ENCODE measurements around the gene ZBTB21.

The ZBTB21 gene

DNA sequence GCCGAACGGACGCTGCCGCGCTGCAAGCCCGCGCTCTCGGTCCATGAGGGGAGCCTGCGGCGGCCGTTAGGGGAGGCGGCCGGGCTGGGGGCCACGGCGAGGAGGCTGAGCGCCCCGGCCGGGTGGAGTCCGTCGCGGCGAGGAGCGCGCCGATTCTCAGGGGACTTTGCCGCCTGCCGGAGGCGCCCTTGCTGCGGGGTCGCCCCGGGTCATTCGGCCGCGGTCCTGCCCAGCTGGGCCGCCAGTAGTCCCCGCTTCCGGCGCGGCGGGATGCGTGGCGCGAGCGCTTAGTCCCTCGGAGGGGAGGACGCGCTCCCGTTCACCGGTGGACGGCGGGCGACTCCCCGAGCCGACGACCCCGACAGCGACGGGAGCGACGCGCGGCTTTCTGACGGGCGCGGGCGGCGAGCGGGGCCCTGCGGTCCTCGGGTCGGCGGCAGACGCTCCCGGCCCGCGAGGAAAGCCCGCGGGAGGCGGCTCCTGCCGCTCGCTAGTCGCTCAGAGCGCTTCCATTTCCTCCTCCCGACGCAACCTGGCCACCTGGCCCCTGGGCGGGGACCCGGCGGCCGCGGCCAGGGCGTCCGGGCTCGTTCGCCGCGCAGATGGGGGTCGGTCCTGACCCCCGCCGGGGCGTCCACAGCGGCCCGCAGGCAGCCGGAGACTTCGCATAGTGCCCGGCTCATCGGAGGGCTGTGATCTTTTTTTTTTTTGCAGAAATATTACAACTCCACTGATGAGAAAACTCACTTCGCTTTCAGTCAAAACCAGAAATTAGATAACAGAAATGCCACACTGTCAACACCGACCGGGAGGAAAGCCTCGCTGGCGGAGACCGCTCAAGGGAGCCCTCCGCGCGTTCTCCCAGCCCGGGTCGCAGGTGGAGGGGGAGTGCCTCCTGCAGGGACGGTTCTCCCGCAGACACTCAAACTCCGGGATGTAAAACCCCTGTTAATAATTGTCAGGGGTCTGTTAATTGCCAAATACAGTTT lies 641 bp upstream of the ZBTB21 start:
- H3K4me3 ChIP-seq (ENCODE audit: low read depth in 1 of 2, low read length in 2 of 2) = peak overlapping the region; percentile 65 to 75
- peaks cover 6 to 9% of the 10 kb centered on the region in 2 donors for H3K4me1 ChIP-seq (ENCODE audit: control insufficient read depth in 1 of 2, insufficient read depth in 2 of 2, low read length in 2 of 2)
- H3K27me3 ChIP-seq (ENCODE audit: control insufficient read depth in 1 of 2, insufficient read depth in 2 of 2, low read length in 2 of 2) = no peaks in the 10 kb centered on the region
- no peaks in the 10 kb centered on the region for H3K36me3 ChIP-seq (ENCODE audit: control insufficient read depth in 1 of 2, insufficient read depth in 2 of 2, low read length in 2 of 2)
- peaks cover 3 to 4% of the 10 kb centered on the region in 2 donors for H3K9me3 ChIP-seq (ENCODE audit: control insufficient read depth in 1 of 2, low read length in 2 of 2)
- H3K27ac ChIP-seq (ENCODE audit: low read depth, low read length) = peak overlapping the region; percentile 89
- peak overlapping the region; percentile 68 to 74 for H3K9ac ChIP-seq (ENCODE audit: low read depth in 1 of 2, low read length in 2 of 2)

GRCh38 chr21:42009018-42009830 lies 936 bp downstream of the ZBTB21 start:
- Histone ChIP-seq H3K27ac (ENCODE audit: low read depth, low read length) (peak overlapping the region; percentile 99), H3K4me3 (ENCODE audit: low read depth in 1 of 2, low read length in 2 of 2) (peak overlapping the region; percentile 77 to 80), H3K27me3 (ENCODE audit: control insufficient read depth in 1 of 2, insufficient read depth in 2 of 2, low read length in 2 of 2) (no peaks in the 10 kb centered on the region)

GRCh38 chr21:42007356-42007940 lies 2.7 kb downstream of the ZBTB21 start:
- Histone ChIP-seq H3K27ac (ENCODE audit: low read depth, low read length) (no peak overlapping the region), H3K4me1 (ENCODE audit: control insufficient read depth in 1 of 2, insufficient read depth in 2 of 2, low read length in 2 of 2) (peaks cover 6% of the 10 kb centered on the region in 2 donors), H3K36me3 (ENCODE audit: control insufficient read depth in 1 of 2, insufficient read depth in 2 of 2, low read length in 2 of 2) (no peaks in the 10 kb centered on the region), H3K4me3 (ENCODE audit: low read depth in 1 of 2, low read length in 2 of 2) (no peak overlapping the region), H3K27me3 (ENCODE audit: control insufficient read depth in 1 of 2, insufficient read depth in 2 of 2, low read length in 2 of 2) (no peaks in the 10 kb centered on the region), H3K9me3 (ENCODE audit: control insufficient read depth in 1 of 2, low read length in 2 of 2) (no peaks in the 10 kb centered on the region), H3K9ac (ENCODE audit: low read depth in 1 of 2, low read length in 2 of 2) (no peak overlapping the region)

More at GRCh38 chr21:42009018-42009830, 936 bp downstream of the ZBTB21 start:
- Histone ChIP-seq H3K36me3 (ENCODE audit: control insufficient read depth in 1 of 2, insufficient read depth in 2 of 2, low read length in 2 of 2) (no peaks in the 10 kb centered on the region), H3K9me3 (ENCODE audit: control insufficient read depth in 1 of 2, low read length in 2 of 2) (no peaks in the 10 kb centered on the region), H3K4me1 (ENCODE audit: control insufficient read depth in 1 of 2, insufficient read depth in 2 of 2, low read length in 2 of 2) (peaks cover 6 to 9% of the 10 kb centered on the region in 2 donors), H3K9ac (ENCODE audit: low read depth in 1 of 2, low read length in 2 of 2) (peak overlapping the region; percentile 70 to 81)

- Histone ChIP-seq H3K4me3 (ENCODE audit: low read depth in 1 of 2, low read length in 2 of 2) (no peak overlapping the region), H3K27me3 (ENCODE audit: control insufficient read depth in 1 of 2, insufficient read depth in 2 of 2, low read length in 2 of 2) (no peaks in the 10 kb centered on the region), H3K27ac (ENCODE audit: low read depth, low read length) (no peak overlapping the region), H3K9me3 (ENCODE audit: control insufficient read depth in 1 of 2, low read length in 2 of 2) (no peaks in the 10 kb centered on the region), H3K36me3 (ENCODE audit: control insufficient read depth in 1 of 2, insufficient read depth in 2 of 2, low read length in 2 of 2) (peaks cover 1 to 3% of the 10 kb centered on the region in 2 donors), H3K4me1 (ENCODE audit: control insufficient read depth in 1 of 2, insufficient read depth in 2 of 2, low read length in 2 of 2) (peaks cover 5 to 6% of the 10 kb centered on the region in 2 donors), H3K9ac (ENCODE audit: low read depth in 1 of 2, low read length in 2 of 2) (no peak overlapping the region)
Measured at GRCh38 chr21:42006765-42007164, 3.4 kb downstream of the ZBTB21 start.

DNA sequence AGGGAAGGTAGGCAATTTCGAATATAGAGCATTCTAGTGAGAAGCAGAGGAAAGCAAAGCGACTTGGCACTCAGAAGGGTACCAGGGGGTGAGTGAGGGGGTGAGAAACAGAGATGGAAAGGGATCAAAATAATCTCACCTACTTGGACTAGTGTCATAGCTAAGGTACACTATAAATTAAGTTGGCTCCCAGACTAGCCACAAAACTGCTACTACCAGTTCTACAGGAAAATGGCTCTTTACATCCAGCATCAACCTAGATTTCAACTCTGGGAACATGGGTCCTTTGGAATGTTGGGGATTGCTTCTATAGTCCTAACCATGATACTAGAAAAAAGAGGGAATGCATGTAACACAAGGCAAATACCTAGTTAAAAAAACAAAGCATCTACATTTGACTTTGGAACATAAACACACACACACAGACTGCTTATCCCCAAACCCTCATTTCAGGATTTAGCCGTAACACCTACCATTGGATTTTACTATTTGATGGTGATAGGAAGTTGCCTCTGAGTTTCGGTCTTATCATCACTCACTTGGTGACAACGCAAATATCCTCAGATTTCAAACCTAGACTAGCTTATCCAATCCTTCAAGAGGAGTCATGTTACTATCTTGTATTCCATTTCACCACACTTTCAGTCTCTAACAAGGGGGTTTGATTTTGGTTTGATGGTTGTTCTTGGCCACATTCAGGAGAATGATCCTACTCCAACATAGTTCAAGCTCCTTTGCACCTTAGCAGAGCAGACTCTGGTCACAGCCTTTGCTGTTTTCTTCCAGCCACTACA lies 5.6 kb downstream of the ZBTB21 start:
- Histone ChIP-seq H3K4me3 (ENCODE audit: low read depth in 1 of 2, low read length in 2 of 2) (no peak overlapping the region), H3K27ac (ENCODE audit: low read depth, low read length) (no peak overlapping the region), H3K9me3 (ENCODE audit: control insufficient read depth in 1 of 2, low read length in 2 of 2) (no peaks in the 10 kb centered on the region), H3K4me1 (ENCODE audit: control insufficient read depth in 1 of 2, insufficient read depth in 2 of 2, low read length in 2 of 2) (peaks cover 3 to 6% of the 10 kb centered on the region in 2 donors), H3K9ac (ENCODE audit: low read depth in 1 of 2, low read length in 2 of 2) (no peak overlapping the region), H3K27me3 (ENCODE audit: control insufficient read depth in 1 of 2, insufficient read depth in 2 of 2, low read length in 2 of 2) (no peaks in the 10 kb centered on the region), H3K36me3 (ENCODE audit: control insufficient read depth in 1 of 2, insufficient read depth in 2 of 2, low read length in 2 of 2) (peaks cover 9 to 12% of the 10 kb centered on the region in 2 donors)

DNA sequence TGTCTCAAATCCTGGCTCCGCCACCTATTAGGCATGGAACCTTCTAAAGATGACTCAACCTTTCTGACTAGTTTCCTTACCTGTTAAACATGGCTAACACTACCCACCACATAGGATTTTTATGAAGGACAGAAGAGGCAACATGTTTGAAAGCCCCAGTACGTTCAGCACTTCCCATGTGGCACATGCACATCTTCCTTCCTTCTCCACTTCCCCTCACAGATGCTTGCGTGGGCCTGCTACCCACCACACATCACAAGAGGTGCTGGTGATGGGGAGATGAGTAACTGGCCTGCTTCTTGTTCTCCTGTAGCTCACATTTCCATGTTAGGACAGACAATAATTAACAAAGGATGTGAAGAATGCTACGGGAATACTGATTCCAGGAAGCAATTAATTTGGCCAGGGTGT lies 7.1 kb downstream of the ZBTB21 start:
- Histone ChIP-seq H3K27me3 (ENCODE audit: control insufficient read depth in 1 of 2, insufficient read depth in 2 of 2, low read length in 2 of 2) (no peaks in the 10 kb centered on the region), H3K9ac (ENCODE audit: low read depth in 1 of 2, low read length in 2 of 2) (no peak overlapping the region)

GRCh38 chr21:42002421-42002958 lies 7.7 kb downstream of the ZBTB21 start:
- Histone ChIP-seq H3K9ac (ENCODE audit: low read depth in 1 of 2, low read length in 2 of 2) (no peak overlapping the region), H3K4me1 (ENCODE audit: control insufficient read depth in 1 of 2, insufficient read depth in 2 of 2, low read length in 2 of 2) (no peaks in the 10 kb centered on the region), H3K4me3 (ENCODE audit: low read depth in 1 of 2, low read length in 2 of 2) (no peak overlapping the region), H3K27ac (ENCODE audit: low read depth, low read length) (no peak overlapping the region), H3K27me3 (ENCODE audit: control insufficient read depth in 1 of 2, insufficient read depth in 2 of 2, low read length in 2 of 2) (no peaks in the 10 kb centered on the region), H3K36me3 (ENCODE audit: control insufficient read depth in 1 of 2, insufficient read depth in 2 of 2, low read length in 2 of 2) (peaks cover 9 to 12% of the 10 kb centered on the region in 2 donors), H3K9me3 (ENCODE audit: control insufficient read depth in 1 of 2, low read length in 2 of 2) (no peaks in the 10 kb centered on the region)

More for the DNA sequence above, 7.1 kb downstream of the ZBTB21 start:
- H3K27ac ChIP-seq (ENCODE audit: low read depth, low read length) = no peak overlapping the region
- peaks cover 9 to 12% of the 10 kb centered on the region in 2 donors for H3K36me3 ChIP-seq (ENCODE audit: control insufficient read depth in 1 of 2, insufficient read depth in 2 of 2, low read length in 2 of 2)
- H3K4me3 ChIP-seq (ENCODE audit: low read depth in 1 of 2, low read length in 2 of 2) = no peak overlapping the region
- H3K9me3 ChIP-seq (ENCODE audit: control insufficient read depth in 1 of 2, low read length in 2 of 2) = no peaks in the 10 kb centered on the region
- H3K4me1 ChIP-seq (ENCODE audit: control insufficient read depth in 1 of 2, insufficient read depth in 2 of 2, low read length in 2 of 2) = no peaks in the 10 kb centered on the region

- Histone ChIP-seq H3K27me3 (ENCODE audit: control insufficient read depth in 1 of 2, insufficient read depth in 2 of 2, low read length in 2 of 2) (no peaks in the 10 kb centered on the region), H3K9me3 (ENCODE audit: control insufficient read depth in 1 of 2, low read length in 2 of 2) (no peaks in the 10 kb centered on the region), H3K27ac (ENCODE audit: low read depth, low read length) (no peak overlapping the region), H3K9ac (ENCODE audit: low read depth in 1 of 2, low read length in 2 of 2) (no peak overlapping the region), H3K36me3 (ENCODE audit: control insufficient read depth in 1 of 2, insufficient read depth in 2 of 2, low read length in 2 of 2) (peaks cover 9 to 12% of the 10 kb centered on the region in 2 donors), H3K4me3 (ENCODE audit: low read depth in 1 of 2, low read length in 2 of 2) (no peak overlapping the region), H3K4me1 (ENCODE audit: control insufficient read depth in 1 of 2, insufficient read depth in 2 of 2, low read length in 2 of 2) (no peaks in the 10 kb centered on the region)
Measured at GRCh38 chr21:42001781-42002180, 8.4 kb downstream of the ZBTB21 start.

DNA sequence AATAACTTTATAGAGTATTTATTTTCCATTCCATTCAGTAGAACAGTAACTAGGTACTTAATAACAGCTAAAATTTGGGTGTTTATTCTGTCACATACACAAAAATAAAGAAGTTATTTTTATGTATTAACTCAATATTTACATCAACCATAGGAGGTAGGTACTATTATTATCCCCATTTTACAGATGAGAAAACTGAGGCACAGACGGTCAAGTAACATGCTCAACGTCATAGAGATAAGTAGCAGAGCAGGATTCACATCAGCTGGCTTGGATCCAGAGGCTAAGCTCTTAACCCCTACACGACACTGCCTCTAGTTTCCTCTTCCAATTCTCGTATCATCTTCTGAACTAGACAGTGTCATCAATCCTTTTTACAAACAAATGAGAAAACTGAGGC lies 9.3 kb downstream of the ZBTB21 start:
- Histone ChIP-seq H3K9ac (ENCODE audit: low read depth in 1 of 2, low read length in 2 of 2) (no peak overlapping the region), H3K4me3 (ENCODE audit: low read depth in 1 of 2, low read length in 2 of 2) (no peak overlapping the region), H3K36me3 (ENCODE audit: control insufficient read depth in 1 of 2, insufficient read depth in 2 of 2, low read length in 2 of 2) (peaks cover 9 to 14% of the 10 kb centered on the region in 2 donors), H3K27me3 (ENCODE audit: control insufficient read depth in 1 of 2, insufficient read depth in 2 of 2, low read length in 2 of 2) (no peaks in the 10 kb centered on the region), H3K9me3 (ENCODE audit: control insufficient read depth in 1 of 2, low read length in 2 of 2) (no peaks in the 10 kb centered on the region), H3K4me1 (ENCODE audit: control insufficient read depth in 1 of 2, insufficient read depth in 2 of 2, low read length in 2 of 2) (no peaks in the 10 kb centered on the region), H3K27ac (ENCODE audit: low read depth, low read length) (no peak overlapping the region)

Data from duodenal mucosa (tissue), 2 donors.